Dermis blood vessel endothelial cell (primary cell): ENCODE results near the gene KCNE5. TPM values are rescaled to one million over a fixed set of nuclear protein-coding genes. Genes with fewer than 3 reads are reported as not detected.
"Not testable (repeated sequence)": the region's sequence is repeated elsewhere in the genome, so short reads cannot be mapped to it uniquely, and the experiment has no call there.

Experiments
- DNase-seq: peaks from one replicate; pipeline ENCODE4 v3.0.0; 2010
- total RNA-seq: library from RNA; depleted of rRNA; stranded (reverse); fragments of >200 nt; gene quantifications from 2 replicates; pipeline ENCODE4 v1.2.3, GENCODE V29; 2014

Gene KCNE5
- total RNA-seq, 1 donor from 2014 or later, result not detected

GRCh38 chrX:109601486-109601885 is 23.5 kb downstream of the KCNE5 start:
- DNase-seq, result no peak

DNA sequence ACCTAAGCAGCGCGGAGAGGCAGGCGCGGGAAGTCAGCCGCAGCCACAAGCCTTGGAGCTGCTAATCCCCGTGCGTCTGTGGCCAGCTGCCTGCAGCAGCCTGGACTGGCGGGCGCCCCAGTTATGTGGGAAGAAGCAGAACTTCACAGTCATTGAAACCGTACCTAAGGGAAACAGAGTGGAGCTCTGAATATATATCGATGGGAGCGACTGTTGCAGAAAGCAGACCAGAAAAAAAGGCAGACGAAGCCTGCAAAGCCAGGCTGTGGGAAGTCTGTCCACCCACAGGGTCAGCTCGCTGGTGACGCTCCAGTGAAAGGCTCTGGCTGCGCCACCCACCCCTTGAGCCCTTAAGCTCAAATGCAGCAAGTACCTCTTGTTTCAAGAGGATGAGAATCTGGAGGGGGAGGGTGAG is 24.7 kb downstream of the KCNE5 start:
- no peak for DNase-seq

DNA sequence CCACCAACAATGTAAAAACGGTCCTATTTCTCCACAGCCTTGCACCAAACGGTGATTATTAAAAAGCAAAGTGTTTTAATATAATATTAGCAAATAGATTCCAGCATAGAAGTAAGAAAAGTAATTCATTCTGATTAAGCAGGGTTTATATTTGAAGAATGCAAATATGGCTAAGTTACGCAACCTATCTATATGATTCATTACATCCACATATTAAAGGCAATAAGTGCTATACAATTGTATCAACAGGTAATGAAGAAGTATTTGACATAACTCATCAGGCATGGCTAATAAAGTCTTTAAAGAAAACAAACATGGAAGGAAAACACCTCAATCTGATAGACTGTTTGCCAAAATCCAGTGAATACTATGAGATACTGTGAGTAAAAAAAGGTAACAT is 29.0 kb downstream of the KCNE5 start:
- DNase-seq, result no peak

DNA sequence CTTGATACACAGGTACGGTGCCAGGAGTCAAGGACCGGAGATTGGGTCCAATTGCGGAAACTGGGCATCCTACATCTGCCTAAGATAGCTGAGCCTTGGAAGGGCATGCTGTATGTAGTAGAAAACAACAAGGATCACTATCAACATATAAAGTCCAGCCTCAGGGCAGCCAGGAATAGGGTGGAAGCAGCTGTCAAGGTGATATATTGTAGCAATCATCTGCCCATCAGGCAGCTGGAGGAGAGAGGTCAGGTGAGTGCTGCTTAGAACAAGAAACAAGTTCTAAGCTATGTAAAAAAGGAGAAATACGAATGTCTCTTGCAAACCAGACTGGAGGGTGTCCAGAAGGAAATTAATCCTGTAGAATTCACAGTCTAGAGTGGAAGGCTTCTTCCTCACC is 34.8 kb downstream of the KCNE5 start:
- DNase-seq, result no peak

DNA sequence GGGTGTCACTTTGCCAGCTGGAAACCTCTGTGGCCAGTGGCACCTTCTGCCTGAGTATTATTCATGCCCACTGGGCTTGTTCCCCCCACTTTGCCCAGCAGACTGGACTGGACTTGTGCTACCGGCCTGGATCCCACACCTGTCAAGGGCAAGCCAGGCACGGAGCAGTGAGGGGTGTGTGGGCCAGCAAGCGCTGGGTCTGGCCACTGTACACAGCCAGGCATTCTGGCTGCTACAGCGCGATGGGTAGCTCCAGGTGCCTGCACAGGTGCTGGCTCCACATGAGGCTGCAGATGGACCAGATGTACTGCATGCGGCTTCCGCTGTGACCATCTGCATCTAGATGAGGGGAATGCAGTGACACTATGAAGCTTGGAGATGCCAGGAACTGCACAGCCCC is 39.5 kb downstream of the KCNE5 start:
- DNase-seq, result no peak

- DNase-seq, result peak; percentile 7
Measured at GRCh38 chrX:109578916-109579315, 46.1 kb downstream of the KCNE5 start.

DNA sequence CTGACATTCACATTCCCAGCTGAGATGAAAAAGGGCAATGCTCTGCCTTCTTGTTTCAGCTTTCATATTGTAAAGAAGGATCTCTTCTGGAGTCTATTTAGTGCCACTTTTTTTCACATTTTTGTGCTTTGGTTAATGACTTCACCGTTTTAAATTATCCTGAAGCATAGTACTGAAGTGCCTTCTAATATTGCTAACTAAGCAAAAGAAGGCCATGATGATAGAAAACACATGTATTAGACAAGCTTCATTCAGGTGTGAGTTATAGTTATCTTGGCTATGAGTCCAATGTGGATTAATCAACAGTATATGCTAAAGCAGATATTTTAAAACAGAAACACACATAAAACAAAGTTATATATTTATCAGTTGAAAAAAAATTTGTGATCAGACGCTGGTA is 47.9 kb downstream of the KCNE5 start:
- no peak for DNase-seq

- DNase-seq, result not testable (repeated sequence)
Measured at GRCh38 chrX:109576083-109576482, 48.9 kb downstream of the KCNE5 start.

Other genes starting within 250 kb of the KCNE5 start
- under 0.01 TPM in 1 of 2 replicates, not detected in the other for gene GUCY2F, start 143.1 kb downstream of the KCNE5 start, total RNA-seq
- gene NXT2, start 88.3 kb downstream of the KCNE5 start, total RNA-seq, result 8.5 and 9.8 TPM in 2 replicates
- 57.3 and 97.2 TPM in 2 replicates for gene ACSL4, start 108.1 kb upstream of the KCNE5 start, total RNA-seq